Transverse colon (tissue), 4 donors: Measurements from ENCODE around the gene ERC2. TPM values are rescaled to one million over a fixed set of nuclear protein-coding genes. Genes with fewer than 3 reads are reported as not detected.

Experiments
- DNase-seq: peaks from one replicate; pipeline ENCODE4 v3.0.0-alpha.2; 2019
- H3K27ac ChIP-seq, 4 donors: fragments of 200-600 bp; sonication (generic); 2 replicates each; pipeline ENCODE4 v1.5.1; 2016 to 2018; ENCODE audit warnings: inconsistent platforms in 4 of 4
- H3K27me3 ChIP-seq: fragments of 200-600 bp; sonication (generic); 2 replicates; pipeline ENCODE4 v1.5.1; 2017; ENCODE audit warnings: inconsistent platforms
- H3K36me3 ChIP-seq, 4 donors: fragments of 200-600 bp; sonication (generic); 2 replicates each; pipeline ENCODE4 v1.5.1; 2017 to 2019; ENCODE audit warnings: inconsistent platforms in 4 of 4
- H3K4me1 ChIP-seq, 4 donors: fragments of 200-600 bp; sonication (generic); 2 replicates each; pipeline ENCODE4 v1.5.1; 2017 to 2020; ENCODE audit warnings: inconsistent platforms in 4 of 4
- H3K4me3 ChIP-seq, 4 donors: fragments of 200-600 bp; sonication (generic); 1 replicate in 1 of 4; 2 replicates in 3 of 4; pipeline versions ENCODE4 v1.5.1 to v1.6.1; 2017 to 2019; ENCODE audit warnings: inconsistent platforms in 4 of 4
- H3K9me3 ChIP-seq, 2 donors: fragments of 200-600 bp; sonication (generic); 2 replicates each; pipeline ENCODE4 v1.5.1; 2017 to 2019; ENCODE audit warnings: inconsistent platforms in 2 of 2
- CTCF ChIP-seq, 5 experiments: fragments of 200-600 bp in 3 of 5; fragments of 450-650 bp in 2 of 5; sonication (generic) in 3 of 5; IDR thresholded peaks; 1 replicate in 2 of 5; 2 replicates in 3 of 5; pipeline ENCODE4 v1.5.1; 2016 to 2017; ENCODE audit warnings: antibody characterized with exemption in 5 of 5, inconsistent platforms in 3 of 5, mild to moderate bottlenecking in 2 of 5, moderate library complexity in 1 of 5
- EP300 ChIP-seq: sonication (generic); formaldehyde crosslinking; IDR thresholded peaks from one replicate; pipeline ENCODE4 v1.6.1; 2017; ENCODE audit warnings: antibody characterized with exemption, low read depth
- POLR2A ChIP-seq: fragments of 450-650 bp; IDR thresholded peaks from one replicate; pipeline ENCODE4 v1.6.1; 2016; ENCODE audit warnings: antibody characterized with exemption, mild to moderate bottlenecking, moderate library complexity
- POLR2AphosphoS5 ChIP-seq, 3 donors: sonication (generic); formaldehyde crosslinking; IDR thresholded peaks; one replicate each; pipeline ENCODE4 v1.6.1; 2016; ENCODE audit warnings: antibody characterized with exemption in 3 of 3
- whole genome bisulfite sequencing, 2 donors: methylation state at CpG; one replicate each; pipeline ENCODE4 v1.1.5; 2018; ENCODE audit warnings: low coverage in 1 of 2; 5-methylcytosine and 5-hydroxymethylcytosine counted together
- in situ Hi-C, 4 donors: fragments of 200-750 bp; cut with MboI; loops; one replicate each; pipeline versions ENCODE4 v1.15.0 to v1.15.1; 2017; ENCODE audit warnings: low sequenced_read_pairs in 3 of 4, low pct_ligation_motif_present in 1 of 4, low pct_unique_long_range_greater_than_20kb in 1 of 4
- intact Hi-C: fragments of 100-400 bp; cut with DNase I; formaldehyde crosslinking; loops from one replicate; pipeline ENCODE4 v1.15.1; 2023; ENCODE audit warnings: low total_unique reads
- total RNA-seq, 4 donors: library from RNA; depleted of rRNA; stranded (reverse); fragments of >200 nt; gene quantifications; one replicate each; pipeline ENCODE4 v1.1.0, GENCODE V29; 2016

The ERC2 gene
- total RNA-seq, 4 donors from 2014 or later, result 0.41 to 1.3 TPM; not detected in 2

- Histone ChIP-seq H3K4me3 (no peak overlapping the region), H3K9me3 (no peaks in the 10 kb centered on the region), H3K27ac (no peak overlapping the region), H3K36me3 (no peaks in the 10 kb centered on the region), H3K4me1 (no peaks in the 10 kb centered on the region), H3K27me3 (no peaks in the 10 kb centered on the region)
- in situ Hi-C loops (no loop called here), intact Hi-C loops (no loop called here)
- TF ChIP-seq EP300 (no peak), POLR2AphosphoS5 (IDR thresholded peaks at IDR 0.05) (no peak), CTCF (IDR thresholded peaks at IDR 0.05) (no peak), POLR2A (no peak)
- no peak for DNase-seq
- WGBS, 2 donors, result 86 to 91% methylated on average over 2 to 3 of the region's 3 CpGs
These were observed 561.4 kb downstream of the ERC2 start for GRCh38 chr3:55906896-55907295.

GRCh38 chr3:55904716-55905115, 563.6 kb downstream of the ERC2 start:
- intact Hi-C loops, result no loop called here
- 60 to 68% methylated on average over 6 of the region's 6 CpGs for WGBS, 2 donors
- DNase-seq, result no peak
- H3K4me1 ChIP-seq, result no peaks in the 10 kb centered on the region
- no peak for TF ChIP-seq EP300
- TF ChIP-seq CTCF (IDR thresholded peaks at IDR 0.05), result no peak
- no peak overlapping the region for H3K4me3 ChIP-seq
- H3K27ac ChIP-seq, result no peak overlapping the region
- H3K36me3 ChIP-seq, result no peaks in the 10 kb centered on the region
- no peaks in the 10 kb centered on the region for H3K9me3 ChIP-seq
- H3K27me3 ChIP-seq, result no peaks in the 10 kb centered on the region
- in situ Hi-C loops, result no loop called here

- no peaks in the 10 kb centered on the region for H3K4me1 ChIP-seq
- H3K27me3 ChIP-seq, result no peaks in the 10 kb centered on the region
- intact Hi-C loops, result no loop called here
- TF ChIP-seq POLR2AphosphoS5 (IDR thresholded peaks at IDR 0.05), result no peak
- TF ChIP-seq EP300, result no peak
- no peak for TF ChIP-seq CTCF (IDR thresholded peaks at IDR 0.05)
- TF ChIP-seq POLR2A, result no peak
- no peak overlapping the region for H3K4me3 ChIP-seq
- DNase-seq, result no peak
- H3K9me3 ChIP-seq, result no peaks in the 10 kb centered on the region
- WGBS, 2 donors, result 70 to 73% methylated on average over 2 to 3 of the region's 3 CpGs
- no peaks in the 10 kb centered on the region for H3K36me3 ChIP-seq
- in situ Hi-C loops, result no loop called here
- H3K27ac ChIP-seq, result no peak overlapping the region
These were observed 564.6 kb downstream of the ERC2 start for GRCh38 chr3:55903680-55904079.

GRCh38 chr3:55902221-55902900, 565.9 kb downstream of the ERC2 start:
- no peak overlapping the region for H3K27ac ChIP-seq
- H3K27me3 ChIP-seq, result no peaks in the 10 kb centered on the region
- 87 to 91% methylated on average over 10 to 14 of the region's 14 CpGs for WGBS, 2 donors
- no peak overlapping the region for H3K4me3 ChIP-seq
- intact Hi-C loops (no loop called here), in situ Hi-C loops (no loop called here)
- H3K4me1 ChIP-seq, result no peaks in the 10 kb centered on the region
- no peak for DNase-seq
- no peaks in the 10 kb centered on the region for H3K9me3 ChIP-seq
- H3K36me3 ChIP-seq, result no peaks in the 10 kb centered on the region
- no peak for TF ChIP-seq POLR2AphosphoS5 (IDR thresholded peaks at IDR 0.05)
- no peak for TF ChIP-seq EP300
- TF ChIP-seq POLR2A, result no peak

- 63 to 84% methylated on average over 3 of the region's 3 CpGs for WGBS, 2 donors
- intact Hi-C loops (loop anchor here (10.0 kb wide), 1 partner anchor 425 kb away; no protein-coding TSS in a partner anchor), in situ Hi-C loops (loop anchor here in 1 of 4 donors (25.0 kb wide), 1 partner anchor 413 kb away; the partner anchor contains the start of gene WNT5A)
- H3K4me3 ChIP-seq, result no peak overlapping the region
- no peaks in the 10 kb centered on the region for H3K9me3 ChIP-seq
- no peak for DNase-seq
- no peak for TF ChIP-seq POLR2A
- no peak for TF ChIP-seq EP300
- TF ChIP-seq CTCF (IDR thresholded peaks at IDR 0.05), result no peak
- H3K27me3 ChIP-seq, result no peaks in the 10 kb centered on the region
- H3K4me1 ChIP-seq, result no peaks in the 10 kb centered on the region
- no peak overlapping the region for H3K27ac ChIP-seq
- no peaks in the 10 kb centered on the region for H3K36me3 ChIP-seq
These were observed 568.4 kb downstream of the ERC2 start for GRCh38 chr3:55899887-55900286.
